SKM-1 (cell line): ENCODE results near the gene FAM118B.

ENCODE experiments used
- DNase-seq: peaks from one replicate; lab custom pipeline; 2025; ENCODE audit not compliant: unreplicated experiment; lab: John Stamatoyannopoulos, UW

The FAM118B gene

GRCh38 chr11:126211236-126212088, at the start of gene FAM118B, which contains the start of gene RPUSD4:
Gene FAM118B (plus strand): TSS chr11:126211782. CDS start chr11:126235002, 23,220 bp downstream.
Gene RPUSD4 (minus strand): TSS chr11:126211650. CDS start chr11:126211638, 12 bp downstream.
- DNase-seq: peak; percentile 89

GRCh38 chr11:126162306-126163030, 49.1 kb upstream of the FAM118B start:
- DNase-seq: no peak

- no peak for DNase-seq
Measured at GRCh38 chr11:126163074-126163700, 48.4 kb upstream of the FAM118B start.

GRCh38 chr11:126163779-126164178, 47.8 kb upstream of the FAM118B start:
- no peak for DNase-seq

GRCh38 chr11:126164781-126165180, 46.8 kb upstream of the FAM118B start:
- DNase-seq: no peak

- no peak for DNase-seq
Measured at GRCh38 chr11:126165311-126165720, 46.3 kb upstream of the FAM118B start.

GRCh38 chr11:126165757-126166156, 45.8 kb upstream of the FAM118B start:
- no peak for DNase-seq

GRCh38 chr11:126166413-126166812, 45.2 kb upstream of the FAM118B start:
- DNase-seq: no peak

- DNase-seq: no peak
Measured at GRCh38 chr11:126167488-126167887, 44.1 kb upstream of the FAM118B start.

GRCh38 chr11:126169291-126169690, 42.3 kb upstream of the FAM118B start:
- no peak for DNase-seq

- DNase-seq: peak; percentile 3
Measured at GRCh38 chr11:126172596-126173038, 39.0 kb upstream of the FAM118B start.

GRCh38 chr11:126173257-126173656, 38.3 kb upstream of the FAM118B start:
- no peak for DNase-seq

- no peak for DNase-seq
Measured at GRCh38 chr11:126174816-126175215, 36.8 kb upstream of the FAM118B start.

- DNase-seq: no peak
Measured at GRCh38 chr11:126175393-126175792, 36.2 kb upstream of the FAM118B start.

- no peak for DNase-seq
Measured at GRCh38 chr11:126176853-126177470, 34.6 kb upstream of the FAM118B start.

GRCh38 chr11:126181939-126182730, 29.4 kb upstream of the FAM118B start:
- no peak for DNase-seq

- DNase-seq: no peak
Measured at GRCh38 chr11:126182787-126183445, 28.7 kb upstream of the FAM118B start.

- no peak for DNase-seq
Measured at GRCh38 chr11:126185259-126186024, 26.1 kb upstream of the FAM118B start.
